Measurements from ENCODE around the gene PTPN3.

Gene PTPN3

DNA sequence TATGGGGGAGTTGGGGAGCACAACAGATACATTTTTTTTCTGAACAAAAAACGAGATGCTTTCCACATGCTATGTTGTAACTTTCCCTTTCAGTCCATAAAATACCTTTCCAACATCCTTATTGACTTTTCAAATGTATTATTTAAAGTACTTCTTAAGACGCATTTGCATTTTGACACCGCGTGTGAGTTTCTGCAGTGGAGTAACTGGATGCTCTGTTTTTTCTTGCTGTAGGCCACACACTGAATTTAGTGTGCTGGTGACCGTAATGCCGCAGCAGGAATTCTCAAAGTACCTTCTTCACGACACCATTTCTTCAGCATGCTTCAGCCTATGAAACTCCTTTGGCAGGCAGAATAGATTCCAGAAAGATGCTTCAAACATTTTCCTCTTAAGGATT is 163.0 kb downstream of the PTPN3 start:
- DNase-seq = no peak

DNA sequence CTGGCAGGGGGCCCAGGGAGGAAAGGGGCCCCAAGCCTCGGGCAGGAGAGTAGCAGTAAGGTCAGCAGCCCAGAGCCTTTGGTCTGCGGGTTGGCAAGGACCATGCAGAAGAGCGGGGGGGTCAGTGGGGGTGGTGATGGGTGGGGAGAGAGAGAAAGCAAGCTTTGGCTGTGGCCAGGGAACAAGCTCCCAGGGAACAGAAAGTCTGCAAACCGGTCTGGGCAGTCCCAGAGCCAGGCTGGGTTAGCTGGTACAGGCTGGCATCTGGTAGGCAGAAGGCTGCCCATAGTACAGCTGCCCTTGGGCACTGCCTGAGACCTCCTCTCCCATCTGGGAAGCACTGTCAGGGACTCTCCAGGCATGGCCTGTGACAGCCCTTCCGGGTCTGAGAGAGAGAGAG is 166.8 kb downstream of the PTPN3 start:
- no peak for DNase-seq

DNA sequence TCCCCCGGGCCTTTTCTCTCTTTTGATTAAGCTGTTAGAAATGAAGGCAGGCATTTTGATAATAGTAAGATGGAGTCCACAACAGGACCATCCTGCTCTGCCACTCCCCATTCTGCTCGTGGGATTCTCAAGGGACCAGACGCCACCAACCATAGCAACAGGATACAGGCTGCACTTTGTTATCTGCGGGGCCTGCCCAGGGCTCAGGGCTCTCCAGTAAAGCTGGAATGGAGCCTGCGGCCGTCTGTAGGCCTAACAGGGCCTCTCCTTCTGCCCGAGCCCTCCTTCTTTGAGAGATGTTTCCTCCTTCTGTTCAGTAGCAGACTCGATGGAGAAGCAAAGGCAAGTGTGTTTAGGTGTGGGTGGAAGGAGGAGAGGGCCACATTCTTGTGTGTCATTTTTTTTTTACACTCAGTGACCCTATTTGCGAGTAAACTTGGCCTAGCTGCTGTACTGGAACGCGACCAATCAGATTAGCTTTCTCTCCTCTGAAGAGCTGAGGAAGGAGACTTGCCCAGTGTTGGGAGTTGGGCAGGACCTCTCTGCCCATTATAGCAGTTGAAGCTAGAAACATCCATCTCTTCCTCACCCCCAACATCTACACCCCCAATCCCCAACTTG is 168.4 kb downstream of the PTPN3 start:
- DNase-seq = no peak

DNA sequence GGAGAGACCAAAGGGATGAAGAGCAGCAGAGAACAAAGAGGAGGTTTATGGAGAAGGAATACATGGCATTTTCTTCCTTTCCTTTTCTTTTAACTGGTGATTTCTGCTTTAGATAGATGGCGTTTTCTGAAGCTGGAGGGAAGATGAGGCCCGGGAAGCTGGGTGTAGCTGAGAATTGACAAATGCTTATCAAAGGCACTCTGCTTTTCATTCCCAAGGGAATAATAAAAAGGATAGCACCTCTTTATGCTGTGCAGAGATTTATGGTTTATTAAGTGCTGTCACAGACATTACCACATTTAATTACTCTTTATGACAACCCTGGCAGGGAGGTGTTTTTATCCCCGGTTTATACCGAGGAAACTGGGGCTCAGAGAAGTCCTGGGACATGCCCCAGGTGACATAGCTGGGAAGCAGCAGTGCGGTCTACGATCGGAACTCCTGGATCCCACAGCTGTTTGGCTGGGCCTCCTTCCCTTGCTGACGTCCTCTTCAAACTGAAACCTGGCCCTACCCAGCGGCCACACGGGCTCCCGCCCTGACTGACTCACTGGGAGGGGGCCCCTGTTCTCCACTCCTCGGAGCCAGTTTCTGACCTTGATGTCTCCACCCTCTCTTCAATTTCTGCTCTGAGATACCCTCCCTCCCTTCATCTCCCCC is 169.0 kb downstream of the PTPN3 start:
- DNase-seq = no peak

Measured in stimulated activated CD4-positive, alpha-beta T cell treated with anti-CD3 and anti-CD28 coated beads, Interleukin-4, amount 100 ng/mL, for 4 hours (primary cell).